Measurements from ENCODE around the gene PCSK1. TPM values are rescaled to one million over a fixed set of nuclear protein-coding genes. Genes with fewer than 3 reads are reported as not detected.

Gene PCSK1
- total RNA-seq, 6 experiments from 2014 or later: not detected

GRCh38 chr5:96432216-96433065 lies 607 bp downstream of the PCSK1 start:
- H3K4me1 ChIP-seq: no peaks in the 10 kb centered on the region
- WGBS (ENCODE audit: insufficient coverage, low coverage, low lambda C conversion rate, missing lambda C conversion rate): 12% methylated on average over 21 of the region's 41 CpGs
- ATAC-seq: no peak
- H3K36me3 ChIP-seq: no peaks in the 10 kb centered on the region
- peaks cover 0 to 22% of the 10 kb centered on the region in 2 donors for H3K27me3 ChIP-seq
- no peaks in the 10 kb centered on the region for H3K9me3 ChIP-seq
- H3K4me3 ChIP-seq: no peak overlapping the region
- no peak overlapping the region for H3K27ac ChIP-seq
- intact Hi-C loops (cut with DNase I): no loop called here
- no peak for TF ChIP-seq CTCF (IDR thresholded peaks at IDR 0.05)
- no peak for TF ChIP-seq POLR2A (IDR thresholded peaks at IDR 0.05)
- DNase-seq: no peak

GRCh38 chr5:96431376-96432187 lies 1.5 kb downstream of the PCSK1 start:
- H3K27ac ChIP-seq: no peak overlapping the region
- no peak overlapping the region for H3K4me3 ChIP-seq
- DNase-seq (no peak), ATAC-seq (no peak)
- no peaks in the 10 kb centered on the region for H3K9me3 ChIP-seq
- no peaks in the 10 kb centered on the region for H3K4me1 ChIP-seq
- peaks cover 0 to 22% of the 10 kb centered on the region in 2 donors for H3K27me3 ChIP-seq
- no peaks in the 10 kb centered on the region for H3K36me3 ChIP-seq
- WGBS (ENCODE audit: insufficient coverage, low coverage, low lambda C conversion rate, missing lambda C conversion rate): 7% methylated on average over 27 of the region's 29 CpGs
- intact Hi-C loops (cut with DNase I): no loop called here
- TF ChIP-seq CTCF (IDR thresholded peaks at IDR 0.05) (no peak), POLR2A (IDR thresholded peaks at IDR 0.05) (no peak)

- DNase-seq (no peak), ATAC-seq (no peak)
- Histone ChIP-seq H3K4me1 (no peaks in the 10 kb centered on the region), H3K36me3 (no peaks in the 10 kb centered on the region), H3K9me3 (no peaks in the 10 kb centered on the region), H3K4me3 (no peak overlapping the region), H3K27me3 (peaks cover 0 to 15% of the 10 kb centered on the region in 2 donors), H3K27ac (no peak overlapping the region)
- TF ChIP-seq CTCF (IDR thresholded peaks at IDR 0.05) (no peak), POLR2A (IDR thresholded peaks at IDR 0.05) (no peak)
- intact Hi-C loops (cut with DNase I): no loop called here
- WGBS (ENCODE audit: insufficient coverage, low coverage, low lambda C conversion rate, missing lambda C conversion rate): 55% methylated on average over 5 of the region's 5 CpGs
Measured at GRCh38 chr5:96427824-96428223, 5.2 kb downstream of the PCSK1 start.

GRCh38 chr5:96426831-96427230 lies 6.2 kb downstream of the PCSK1 start:
- intact Hi-C loops (cut with DNase I): no loop called here
- TF ChIP-seq CTCF (IDR thresholded peaks at IDR 0.05) (no peak), POLR2A (IDR thresholded peaks at IDR 0.05) (no peak)

More at GRCh38 chr5:96426831-96427230, 6.2 kb downstream of the PCSK1 start:
- H3K4me3 ChIP-seq: no peak overlapping the region
- H3K4me1 ChIP-seq: no peaks in the 10 kb centered on the region
- H3K27me3 ChIP-seq: peaks cover 0 to 6% of the 10 kb centered on the region in 2 donors
- H3K9me3 ChIP-seq: no peaks in the 10 kb centered on the region
- DNase-seq (no peak), ATAC-seq (no peak)
- no peak overlapping the region for H3K27ac ChIP-seq
- no peaks in the 10 kb centered on the region for H3K36me3 ChIP-seq

Data from right lobe of liver (tissue), 6 donors.